Lower leg skin (tissue), 3 donors: ENCODE data around the gene MICAL2.

ENCODE experiments used
- CTCF ChIP-seq, 3 donors: fragments of 450-650 bp; IDR thresholded peaks; one replicate each; pipeline ENCODE4 v1.5.1; 2016; ENCODE audit warnings: antibody characterized with exemption in 3 of 3, mild to moderate bottlenecking in 3 of 3, moderate library complexity in 2 of 3
- POLR2A ChIP-seq, 2 donors: fragments of 450-650 bp; IDR thresholded peaks; one replicate each; pipeline ENCODE4 v1.6.1; 2016 to 2017; ENCODE audit warnings: antibody characterized with exemption in 2 of 2, mild to moderate bottlenecking in 1 of 2, moderate library complexity in 1 of 2

- TF ChIP-seq POLR2A (IDR thresholded peaks at IDR 0.05) (no peak), CTCF (IDR thresholded peaks at IDR 0.05) (no peak)
Measured at GRCh38 chr11:12066799-12067508, 43.4 kb upstream of the MICAL2 start.
